Liver (tissue), 3 donors: Measurements from ENCODE around the gene SLC8A3.

Experiments
- CTCF ChIP-seq: fragments of 150-350 bp; IDR thresholded peaks from 2 replicates; pipeline ENCODE4 v1.5.1; 2017; ENCODE audit warnings: improper control_type of control experiment, low read depth, low read length; ENCODE audit not compliant: missing input control
- GABPA ChIP-seq, 2 donors: IDR thresholded peaks in 1 of 2; conservative IDR thresholded peaks in 1 of 2; 2 replicates each; pipeline ENCODE4 v1.6.1; 2016; ENCODE audit warnings: antibody characterized with exemption in 2 of 2, mild to moderate bottlenecking in 1 of 2, moderate library complexity in 1 of 2
- RAD21 ChIP-seq, 2 donors: IDR thresholded peaks; 2 replicates each; pipeline ENCODE4 v1.6.1; 2016; ENCODE audit warnings: antibody characterized with exemption in 2 of 2, mild to moderate bottlenecking in 2 of 2
- SP1 ChIP-seq: IDR thresholded peaks from 2 replicates; pipeline ENCODE4 v1.6.1; 2018; ENCODE audit warnings: antibody characterized with exemption, mild to moderate bottlenecking
- TAF1 ChIP-seq: conservative IDR thresholded peaks from 2 replicates; pipeline ENCODE4 v1.6.1; 2016; ENCODE audit warnings: antibody characterized with exemption, mild to moderate bottlenecking
- YY1 ChIP-seq: IDR thresholded peaks from 2 replicates; pipeline ENCODE4 v1.6.1; 2016; ENCODE audit warnings: antibody characterized with exemption, mild to moderate bottlenecking
- TF ChIP-seq, protein P1 (sequence below): IDR thresholded peaks from 2 replicates; pipeline ENCODE4 v1.6.1; 2016; ENCODE audit warnings: antibody characterized with exemption
- TF ChIP-seq, protein P2 (sequence below): IDR thresholded peaks from 2 replicates; pipeline ENCODE4 v1.6.1; 2016; ENCODE audit warnings: antibody characterized with exemption, mild to moderate bottlenecking
- donor health status: healthy.
- donor health status: healthy.

GRCh38 chr14:69996216-69996615 lies 192.5 kb downstream of the SLC8A3 start:
- TF ChIP-seq RAD21 (IDR thresholded peaks at IDR 0.05) (no peak), CTCF (no peak), TAF1 (no peak), SP1 (no peak), GABPA (IDR thresholded peaks at IDR 0.05 in 1 of 2, conservative IDR thresholded peaks at IDR 0.05 in 1 of 2) (no peak), YY1 (no peak)
- TF ChIP-seq, protein P1, sequence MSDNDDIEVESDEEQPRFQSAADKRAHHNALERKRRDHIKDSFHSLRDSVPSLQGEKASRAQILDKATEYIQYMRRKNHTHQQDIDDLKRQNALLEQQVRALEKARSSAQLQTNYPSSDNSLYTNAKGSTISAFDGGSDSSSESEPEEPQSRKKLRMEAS: no peak
- TF ChIP-seq, protein P2, sequence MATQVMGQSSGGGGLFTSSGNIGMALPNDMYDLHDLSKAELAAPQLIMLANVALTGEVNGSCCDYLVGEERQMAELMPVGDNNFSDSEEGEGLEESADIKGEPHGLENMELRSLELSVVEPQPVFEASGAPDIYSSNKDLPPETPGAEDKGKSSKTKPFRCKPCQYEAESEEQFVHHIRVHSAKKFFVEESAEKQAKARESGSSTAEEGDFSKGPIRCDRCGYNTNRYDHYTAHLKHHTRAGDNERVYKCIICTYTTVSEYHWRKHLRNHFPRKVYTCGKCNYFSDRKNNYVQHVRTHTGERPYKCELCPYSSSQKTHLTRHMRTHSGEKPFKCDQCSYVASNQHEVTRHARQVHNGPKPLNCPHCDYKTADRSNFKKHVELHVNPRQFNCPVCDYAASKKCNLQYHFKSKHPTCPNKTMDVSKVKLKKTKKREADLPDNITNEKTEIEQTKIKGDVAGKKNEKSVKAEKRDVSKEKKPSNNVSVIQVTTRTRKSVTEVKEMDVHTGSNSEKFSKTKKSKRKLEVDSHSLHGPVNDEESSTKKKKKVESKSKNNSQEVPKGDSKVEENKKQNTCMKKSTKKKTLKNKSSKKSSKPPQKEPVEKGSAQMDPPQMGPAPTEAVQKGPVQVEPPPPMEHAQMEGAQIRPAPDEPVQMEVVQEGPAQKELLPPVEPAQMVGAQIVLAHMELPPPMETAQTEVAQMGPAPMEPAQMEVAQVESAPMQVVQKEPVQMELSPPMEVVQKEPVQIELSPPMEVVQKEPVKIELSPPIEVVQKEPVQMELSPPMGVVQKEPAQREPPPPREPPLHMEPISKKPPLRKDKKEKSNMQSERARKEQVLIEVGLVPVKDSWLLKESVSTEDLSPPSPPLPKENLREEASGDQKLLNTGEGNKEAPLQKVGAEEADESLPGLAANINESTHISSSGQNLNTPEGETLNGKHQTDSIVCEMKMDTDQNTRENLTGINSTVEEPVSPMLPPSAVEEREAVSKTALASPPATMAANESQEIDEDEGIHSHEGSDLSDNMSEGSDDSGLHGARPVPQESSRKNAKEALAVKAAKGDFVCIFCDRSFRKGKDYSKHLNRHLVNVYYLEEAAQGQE: no peak
